ENCODE results near the gene DUSP7.

Gene DUSP7

GRCh38 chr3:52065264-52065756 is 8.9 kb upstream of the DUSP7 start:
- no peak for DNase-seq

GRCh38 chr3:52064561-52064960 is 8.2 kb upstream of the DUSP7 start:
- no peak for DNase-seq

- DNase-seq, result no peak
These were observed 6.8 kb upstream of the DUSP7 start for GRCh38 chr3:52063026-52063723.

- no peak for DNase-seq
These were observed 6.1 kb upstream of the DUSP7 start for GRCh38 chr3:52062505-52062904.

GRCh38 chr3:52061121-52061910 is 4.9 kb upstream of the DUSP7 start:
- no peak for DNase-seq

GRCh38 chr3:52059781-52060180 is 3.4 kb upstream of the DUSP7 start:
- DNase-seq, result no peak

GRCh38 chr3:52057812-52058495 is 1.6 kb upstream of the DUSP7 start:
- DNase-seq, result no peak

GRCh38 chr3:52056968-52057811 is 819 bp upstream of the DUSP7 start:
- peak; percentile 97 for DNase-seq

GRCh38 chr3:52055537-52056351 is 627 bp downstream of the DUSP7 start:
- peak; percentile 64 for DNase-seq

- peak; percentile 22 for DNase-seq
These were observed 1.5 kb downstream of the DUSP7 start for GRCh38 chr3:52054661-52055511.

GRCh38 chr3:52053307-52054304 is 2.8 kb downstream of the DUSP7 start:
- no peak for DNase-seq

GRCh38 chr3:52052831-52053306 is 3.5 kb downstream of the DUSP7 start:
- peak; percentile 88 for DNase-seq

GRCh38 chr3:52051444-52051843 is 4.9 kb downstream of the DUSP7 start:
- DNase-seq, result no peak

GRCh38 chr3:52050571-52050970 is 5.8 kb downstream of the DUSP7 start:
- no peak for DNase-seq

- DNase-seq, result no peak
These were observed 6.9 kb downstream of the DUSP7 start for GRCh38 chr3:52049503-52049902.

- DNase-seq, result no peak
These were observed 8.9 kb downstream of the DUSP7 start for GRCh38 chr3:52047295-52047960.

GRCh38 chr3:52046902-52047239 is 9.5 kb downstream of the DUSP7 start:
- DNase-seq, result no peak

- no peak for DNase-seq
These were observed 10.0 kb downstream of the DUSP7 start for GRCh38 chr3:52046186-52046901.
